Measurements from ENCODE around the gene PLEK2. TPM values are rescaled to one million over a fixed set of nuclear protein-coding genes. Genes with fewer than 3 reads are reported as not detected.
"Not testable (repeated sequence)": the region's sequence is repeated elsewhere in the genome, so short reads cannot be mapped to it uniquely, and the experiment has no call there.

PLEK2 gene
- total RNA-seq, 1 donor from 2014 or later = 1.7 TPM

GRCh38 chr14:67421356-67422224 is 9.6 kb upstream of the PLEK2 start:
- H3K4me1 Mint-ChIP-seq = no peaks in the 10 kb centered on the region
- no peak overlapping the region for H3K4me3 Mint-ChIP-seq
- DNase-seq = no peak
- no peaks in the 10 kb centered on the region for H3K36me3 Mint-ChIP-seq (ENCODE audit: low read depth)
- H3K27me3 Mint-ChIP-seq = peaks cover 24% of the 10 kb centered on the region
- H3K27ac Mint-ChIP-seq = no peak overlapping the region
- intact Hi-C loops (cut with micrococcal nuclease) = loop anchor here (10.0 kb wide), 1 partner anchor 283 kb away; the partner anchor contains the start of gene RDH12
- no peaks in the 10 kb centered on the region for H3K9me3 Mint-ChIP-seq

- Mint-ChIP-seq H3K27ac (no peak overlapping the region), H3K36me3 (ENCODE audit: low read depth) (no peaks in the 10 kb centered on the region), H3K4me3 (no peak overlapping the region), H3K27me3 (peaks cover 17% of the 10 kb centered on the region), H3K9me3 (no peaks in the 10 kb centered on the region), H3K4me1 (no peaks in the 10 kb centered on the region)
- intact Hi-C loops (cut with micrococcal nuclease) = loop anchor here (10.0 kb wide), 1 partner anchor 285 kb away; the partner anchor contains the start of gene RDH12
- DNase-seq = peak; percentile 80
Observed at GRCh38 chr14:67420102-67420739, 8.3 kb upstream of the PLEK2 start.

- intact Hi-C loops (cut with micrococcal nuclease) = no loop called here
- no peaks in the 10 kb centered on the region for H3K36me3 Mint-ChIP-seq (ENCODE audit: low read depth)
- peaks cover 8% of the 10 kb centered on the region for H3K27me3 Mint-ChIP-seq
- H3K9me3 Mint-ChIP-seq = no peaks in the 10 kb centered on the region
- peaks cover 4% of the 10 kb centered on the region for H3K4me1 Mint-ChIP-seq
- DNase-seq = no peak
- no peak overlapping the region for H3K4me3 Mint-ChIP-seq
- H3K27ac Mint-ChIP-seq = no peak overlapping the region
Observed at GRCh38 chr14:67418401-67419191, 6.6 kb upstream of the PLEK2 start.

GRCh38 chr14:67417633-67418032 is 5.7 kb upstream of the PLEK2 start:
- H3K9me3 Mint-ChIP-seq = no peaks in the 10 kb centered on the region
- H3K27me3 Mint-ChIP-seq = peaks cover 3% of the 10 kb centered on the region
- H3K4me1 Mint-ChIP-seq = peaks cover 4% of the 10 kb centered on the region
- intact Hi-C loops (cut with micrococcal nuclease) = no loop called here
- no peak overlapping the region for H3K27ac Mint-ChIP-seq
- no peak overlapping the region for H3K4me3 Mint-ChIP-seq
- DNase-seq = no peak
- no peaks in the 10 kb centered on the region for H3K36me3 Mint-ChIP-seq (ENCODE audit: low read depth)

GRCh38 chr14:67416810-67417209 is 4.8 kb upstream of the PLEK2 start:
- DNase-seq = no peak
- Mint-ChIP-seq H3K4me3 (no peak overlapping the region), H3K9me3 (no peaks in the 10 kb centered on the region), H3K36me3 (ENCODE audit: low read depth) (no peaks in the 10 kb centered on the region), H3K27me3 (peaks cover 7% of the 10 kb centered on the region), H3K4me1 (peaks cover 8% of the 10 kb centered on the region), H3K27ac (no peak overlapping the region)
- intact Hi-C loops (cut with micrococcal nuclease) = no loop called here

GRCh38 chr14:67416085-67416484 is 4.1 kb upstream of the PLEK2 start:
- no peak overlapping the region for H3K27ac Mint-ChIP-seq
- DNase-seq = no peak
- intact Hi-C loops (cut with micrococcal nuclease) = no loop called here
- peaks cover 10% of the 10 kb centered on the region for H3K27me3 Mint-ChIP-seq
- no peaks in the 10 kb centered on the region for H3K36me3 Mint-ChIP-seq (ENCODE audit: low read depth)
- H3K9me3 Mint-ChIP-seq = no peaks in the 10 kb centered on the region
- peaks cover 8% of the 10 kb centered on the region for H3K4me1 Mint-ChIP-seq
- no peak overlapping the region for H3K4me3 Mint-ChIP-seq

- H3K36me3 Mint-ChIP-seq (ENCODE audit: low read depth); H3K9me3 Mint-ChIP-seq; H3K4me3 Mint-ChIP-seq; H3K27ac Mint-ChIP-seq; intact Hi-C loops (cut with micrococcal nuclease); H3K4me1 Mint-ChIP-seq; DNase-seq: not testable (repeated sequence)
- peaks cover 11% of the 10 kb centered on the region for H3K27me3 Mint-ChIP-seq
Observed at GRCh38 chr14:67415610-67416009, 3.6 kb upstream of the PLEK2 start.

GRCh38 chr14:67413806-67414769 is 2.1 kb upstream of the PLEK2 start:
- H3K4me3 Mint-ChIP-seq = no peak overlapping the region
- no peaks in the 10 kb centered on the region for H3K36me3 Mint-ChIP-seq (ENCODE audit: low read depth)
- no peak overlapping the region for H3K27ac Mint-ChIP-seq
- H3K4me1 Mint-ChIP-seq = peaks cover 8% of the 10 kb centered on the region
- DNase-seq = no peak
- intact Hi-C loops (cut with micrococcal nuclease) = no loop called here
- H3K27me3 Mint-ChIP-seq = peaks cover 13% of the 10 kb centered on the region
- H3K9me3 Mint-ChIP-seq = no peaks in the 10 kb centered on the region

- Mint-ChIP-seq H3K4me3 (no peak overlapping the region), H3K27me3 (peaks cover 12% of the 10 kb centered on the region), H3K27ac (no peak overlapping the region), H3K36me3 (ENCODE audit: low read depth) (no peaks in the 10 kb centered on the region), H3K4me1 (peaks cover 8% of the 10 kb centered on the region), H3K9me3 (no peaks in the 10 kb centered on the region)
- intact Hi-C loops (cut with micrococcal nuclease) = no loop called here
- no peak for DNase-seq
Observed at GRCh38 chr14:67411370-67411769, 595 bp downstream of the PLEK2 start.

- Mint-ChIP-seq H3K36me3 (ENCODE audit: low read depth) (no peaks in the 10 kb centered on the region), H3K4me1 (peaks cover 8% of the 10 kb centered on the region), H3K27me3 (peaks cover 10% of the 10 kb centered on the region), H3K27ac (no peak overlapping the region), H3K9me3 (no peaks in the 10 kb centered on the region), H3K4me3 (no peak overlapping the region)
- no peak for DNase-seq
- intact Hi-C loops (cut with micrococcal nuclease) = no loop called here
Observed at GRCh38 chr14:67410313-67410712, 1.7 kb downstream of the PLEK2 start.

GRCh38 chr14:67409461-67409860 is 2.5 kb downstream of the PLEK2 start:
- H3K4me1 Mint-ChIP-seq = peaks cover 8% of the 10 kb centered on the region
- intact Hi-C loops (cut with micrococcal nuclease) = no loop called here
- no peaks in the 10 kb centered on the region for H3K9me3 Mint-ChIP-seq
- H3K4me3 Mint-ChIP-seq = no peak overlapping the region
- H3K36me3 Mint-ChIP-seq (ENCODE audit: low read depth) = no peaks in the 10 kb centered on the region
- H3K27me3 Mint-ChIP-seq = peaks cover 10% of the 10 kb centered on the region
- no peak overlapping the region for H3K27ac Mint-ChIP-seq
- no peak for DNase-seq

GRCh38 chr14:67408122-67408801 is 3.7 kb downstream of the PLEK2 start:
- H3K4me1 Mint-ChIP-seq; H3K9me3 Mint-ChIP-seq; H3K4me3 Mint-ChIP-seq; DNase-seq; H3K27ac Mint-ChIP-seq; intact Hi-C loops (cut with micrococcal nuclease); H3K36me3 Mint-ChIP-seq (ENCODE audit: low read depth): not testable (repeated sequence)
- H3K27me3 Mint-ChIP-seq = peaks cover 10% of the 10 kb centered on the region
